GM12865 (cell line): ENCODE data around the gene NRCAM.
A peak's percentile ranks its signal among the peaks of the same experiment; 100 is the strongest.
"Not testable (repeated sequence)": the region's sequence is repeated elsewhere in the genome, so short reads cannot be mapped to it uniquely, and the experiment has no call there.

Source experiments
- DNase-seq: peaks from one replicate; pipeline ENCODE4 v3.0.0; 2010; ENCODE audit warnings: low read depth
- H3K4me3 ChIP-seq: 2 replicates; pipeline ENCODE4 v1.5.1; 2011; ENCODE audit warnings: mild to moderate bottlenecking, low read depth, low read length, control low read depth
- CTCF ChIP-seq: IDR thresholded peaks from 2 replicates; pipeline ENCODE4 v1.5.1; 2011; ENCODE audit warnings: low read length, control low read depth, low read depth, inconsistent platforms; ENCODE audit not compliant: insufficient read depth; ENCODE audit errors: missing control alignments

Gene NRCAM

DNA sequence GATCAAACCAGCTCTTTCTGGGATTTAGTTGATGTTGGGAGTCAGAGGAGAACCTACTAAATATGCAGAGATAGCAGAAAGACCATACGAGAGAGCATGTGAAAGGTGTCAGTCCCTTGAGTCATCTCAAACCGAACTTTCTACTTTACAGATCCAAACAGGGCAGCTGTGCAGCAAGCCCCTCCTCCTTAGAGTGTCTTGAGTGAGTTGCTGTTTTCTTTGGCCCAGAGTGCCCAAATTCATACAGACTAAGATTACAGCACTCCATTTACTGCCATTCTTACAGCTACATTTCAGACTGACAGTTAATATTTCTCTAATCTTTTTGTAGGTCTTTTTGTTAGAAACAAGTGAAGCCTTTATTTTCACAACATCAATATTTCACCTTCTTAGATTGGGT is 53.4 kb downstream of the NRCAM start:
- no peak overlapping the region for H3K4me3 ChIP-seq
- TF ChIP-seq CTCF = no peak
- peak; percentile 23 for DNase-seq

DNA sequence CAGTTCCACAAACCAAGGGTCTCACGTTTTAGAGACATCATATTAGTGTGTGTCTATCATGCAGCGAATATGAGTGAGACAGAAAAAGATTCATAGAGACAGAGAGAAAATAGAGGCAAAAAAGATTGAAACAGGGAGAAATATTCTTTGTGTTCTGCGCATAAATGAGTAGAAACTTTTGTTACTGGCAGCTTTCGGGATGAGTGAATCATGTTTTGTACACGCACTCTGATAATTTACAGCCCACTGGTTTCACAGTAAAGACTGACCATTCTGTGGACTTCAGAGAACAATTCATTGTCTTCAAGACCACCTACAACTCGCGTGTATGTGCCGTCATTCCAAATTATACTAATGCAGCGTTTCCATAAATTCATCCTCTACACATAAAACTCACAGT is 60.2 kb downstream of the NRCAM start:
- TF ChIP-seq CTCF = no peak
- no peak for DNase-seq
- no peak overlapping the region for H3K4me3 ChIP-seq

DNA sequence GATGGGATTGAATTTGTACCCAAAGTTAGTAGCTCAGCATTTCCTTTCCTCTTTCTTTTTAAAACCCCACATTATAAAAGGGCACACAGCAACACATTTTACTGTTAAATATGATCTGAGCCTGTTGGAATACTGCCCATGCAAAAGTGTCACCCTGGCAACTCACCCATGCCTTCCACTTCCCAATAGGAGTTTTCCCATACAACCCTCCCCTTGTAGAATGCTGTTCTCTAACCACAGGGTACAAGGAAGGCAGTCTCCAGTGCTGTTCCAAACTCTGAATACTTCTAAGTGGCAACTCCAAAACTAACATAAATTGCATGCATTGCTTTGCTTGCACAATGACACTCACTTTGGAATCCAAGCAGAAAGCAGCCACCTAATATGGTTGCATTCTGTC is 60.8 kb downstream of the NRCAM start:
- DNase-seq = no peak
- no peak overlapping the region for H3K4me3 ChIP-seq
- no peak for TF ChIP-seq CTCF

- not testable (repeated sequence) for H3K4me3 ChIP-seq, DNase-seq
Observed at GRCh38 chr7:108393097-108393496, 63.1 kb downstream of the NRCAM start.

- DNase-seq, H3K4me3 ChIP-seq: not testable (repeated sequence)
Observed at GRCh38 chr7:108387686-108388085, 68.5 kb downstream of the NRCAM start.

GRCh38 chr7:108385834-108386422 is 70.3 kb downstream of the NRCAM start:
- DNase-seq = no peak
- H3K4me3 ChIP-seq = no peak overlapping the region
- TF ChIP-seq CTCF = no peak

- TF ChIP-seq CTCF = peak; percentile 51
- H3K4me3 ChIP-seq = no peak overlapping the region
- peak; percentile 32 for DNase-seq
Observed at GRCh38 chr7:108384716-108385483, 71.3 kb downstream of the NRCAM start.

GRCh38 chr7:108382932-108383331 is 73.3 kb downstream of the NRCAM start:
- no peak for TF ChIP-seq CTCF
- no peak for DNase-seq
- H3K4me3 ChIP-seq = no peak overlapping the region
